IPS-18c (cell line): ENCODE data around the gene TRERF1.

ENCODE experiments used
- H3K4me3 ChIP-seq: 2 replicates; pipeline ENCODE4 v1.7.0; 2013; ENCODE audit warnings: low read depth, mild to moderate bottlenecking, low read length, moderate library complexity; ENCODE audit not compliant: insufficient read depth
- H3K9me3 ChIP-seq: one replicate; pipeline ENCODE4 v1.6.1; 2013; ENCODE audit warnings: mild to moderate bottlenecking, low read length, moderate library complexity; ENCODE audit not compliant: control insufficient read depth, insufficient read depth

TRERF1 gene

DNA sequence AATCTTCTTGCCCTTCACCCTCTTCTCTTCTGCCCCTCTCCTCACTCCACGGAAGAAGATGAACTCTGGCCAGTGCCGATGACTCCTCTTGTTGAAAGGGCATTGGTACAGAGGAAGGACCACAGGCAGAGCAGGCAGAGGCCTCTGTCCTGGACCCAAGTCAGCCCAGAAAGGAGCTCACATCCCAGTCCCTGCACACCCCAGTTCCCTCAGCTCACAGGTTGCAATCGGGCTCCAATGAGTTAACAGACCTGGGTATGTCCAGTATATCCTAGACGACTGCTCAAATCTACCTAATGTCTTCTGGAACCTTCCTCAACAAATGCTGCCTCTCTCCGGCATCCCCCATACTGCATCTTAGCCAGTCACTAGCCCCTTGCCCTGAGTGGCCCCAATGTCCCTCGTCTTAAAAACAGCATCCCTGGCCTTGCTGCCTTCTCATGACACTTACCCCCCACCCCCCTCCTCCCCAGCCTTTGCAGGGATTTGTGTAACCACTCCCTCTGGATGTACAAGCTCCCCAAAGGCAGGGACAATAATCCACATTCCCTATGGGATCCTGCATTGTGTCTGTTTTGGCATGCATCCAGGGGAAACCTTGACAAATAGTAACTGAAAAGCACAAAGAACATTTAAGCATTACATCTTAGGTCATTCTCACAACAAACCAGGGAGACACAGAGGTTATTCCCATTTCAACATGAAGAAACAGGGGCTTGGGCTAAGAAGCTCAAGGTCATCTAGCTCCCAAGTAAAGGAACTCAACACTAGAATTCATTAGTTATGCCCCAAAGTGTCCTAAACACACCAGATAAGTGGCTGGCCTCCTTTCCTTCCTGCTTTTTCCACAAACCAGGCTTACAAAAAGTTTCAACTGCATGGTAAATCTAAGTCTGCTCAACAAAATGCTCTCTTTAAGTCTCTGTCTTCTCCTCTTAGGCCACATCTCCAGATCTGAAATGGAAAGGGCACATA is 45.1 kb downstream of the TRERF1 start:
- Histone ChIP-seq H3K4me3 (no peak overlapping the region), H3K9me3 (no peaks in the 10 kb centered on the region)

DNA sequence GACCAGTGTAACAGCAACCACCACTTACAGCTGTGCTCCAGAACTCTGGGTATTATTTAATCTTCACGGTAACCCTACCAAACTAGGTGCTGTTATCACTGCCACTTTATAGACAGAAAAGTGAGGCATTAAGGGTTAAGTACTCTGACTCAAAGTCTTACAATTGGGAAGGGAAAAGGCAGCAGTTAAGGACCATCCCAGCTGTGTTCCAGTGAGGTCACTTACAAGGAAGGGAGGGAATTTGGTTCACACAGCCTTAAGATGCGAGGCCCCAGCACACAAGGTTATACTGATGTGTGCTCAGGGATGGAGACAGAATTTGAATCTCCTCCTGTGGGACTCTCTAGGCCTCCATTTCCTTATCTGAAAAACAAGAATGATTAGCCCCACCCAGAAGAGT is 46.7 kb downstream of the TRERF1 start:
- Histone ChIP-seq H3K4me3 (no peak overlapping the region), H3K9me3 (no peaks in the 10 kb centered on the region)

DNA sequence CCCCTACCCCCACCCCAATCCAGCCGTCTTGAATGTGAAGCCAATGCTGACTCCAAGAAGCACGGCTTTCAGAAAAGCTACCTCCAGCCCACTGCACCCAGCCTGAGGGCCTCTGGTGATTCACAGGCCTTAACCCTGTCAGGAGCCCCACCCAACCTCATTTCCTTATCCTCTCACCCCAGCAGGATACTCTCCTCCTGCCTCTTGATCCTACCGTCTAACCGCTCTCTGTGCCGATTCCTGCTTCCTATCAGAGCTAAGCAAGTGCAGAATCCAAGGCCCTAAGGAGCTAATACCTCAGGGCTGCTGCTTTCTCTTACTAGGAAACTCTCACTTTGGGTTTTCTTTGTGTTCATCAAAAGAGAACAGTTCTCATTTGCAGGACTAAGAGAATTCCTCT is 47.2 kb downstream of the TRERF1 start:
- Histone ChIP-seq H3K4me3 (no peak overlapping the region), H3K9me3 (no peaks in the 10 kb centered on the region)

DNA sequence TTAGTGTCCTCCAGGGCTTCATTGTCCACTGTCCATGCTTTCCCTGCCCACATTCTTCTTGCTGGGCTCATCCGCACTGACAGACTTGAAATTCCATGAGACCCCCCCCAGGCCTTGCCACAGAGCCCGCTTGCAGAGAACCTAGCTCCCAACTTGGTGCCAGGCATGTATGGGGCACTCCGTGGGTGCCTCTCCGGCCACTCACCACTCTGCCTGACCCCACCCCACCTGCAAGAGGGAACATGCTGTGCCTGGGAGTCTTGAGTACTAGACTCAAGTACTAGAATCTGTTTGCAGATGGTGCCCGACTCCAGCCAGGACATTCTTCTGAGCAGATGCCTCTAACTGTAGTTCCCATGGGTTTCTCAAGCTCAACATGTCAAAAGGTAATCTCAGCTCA is 47.9 kb downstream of the TRERF1 start:
- H3K4me3 ChIP-seq = no peak overlapping the region
- H3K9me3 ChIP-seq = no peaks in the 10 kb centered on the region

DNA sequence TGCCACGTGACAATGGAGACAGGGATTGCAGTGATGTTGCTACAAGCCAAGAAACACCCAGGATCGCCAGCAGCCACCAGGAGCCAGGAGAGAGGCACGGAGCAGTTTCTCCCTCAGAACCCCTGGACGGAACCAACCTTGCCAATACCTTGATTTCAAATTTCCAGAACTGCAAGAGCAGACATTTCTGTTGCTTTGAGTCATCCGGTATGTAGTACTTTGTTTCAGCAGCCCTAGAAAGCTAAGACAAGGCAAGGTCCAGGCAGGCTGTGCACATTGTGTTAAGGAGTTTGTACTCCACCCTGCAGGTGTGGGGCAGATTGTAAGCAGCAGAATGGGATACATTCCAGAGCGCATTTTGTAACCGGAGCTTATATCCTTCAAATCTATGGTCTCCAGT is 48.3 kb downstream of the TRERF1 start:
- no peak overlapping the region for H3K4me3 ChIP-seq

DNA sequence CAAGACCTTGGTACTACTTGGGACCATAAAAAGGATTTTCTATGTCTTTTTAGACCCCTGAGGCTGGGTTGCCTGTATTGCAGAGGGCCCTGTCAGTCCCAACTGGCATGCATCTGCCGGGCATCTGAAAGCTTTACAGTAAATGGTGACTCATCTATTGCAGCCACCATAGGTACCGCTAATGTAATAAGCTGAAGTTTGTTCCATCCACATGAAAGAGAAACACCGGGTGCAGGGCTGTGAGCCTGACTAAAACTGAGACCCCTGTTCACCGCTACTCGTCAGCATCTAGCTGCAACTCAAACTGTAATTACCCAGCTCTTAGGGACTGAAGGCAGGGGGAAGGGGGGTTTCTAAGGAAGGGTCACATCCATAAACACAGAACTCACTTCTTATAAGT is 49.5 kb downstream of the TRERF1 start:
- Histone ChIP-seq H3K4me3 (no peak overlapping the region), H3K9me3 (no peaks in the 10 kb centered on the region)

More for the DNA sequence above, 48.3 kb downstream of the TRERF1 start:
- no peaks in the 10 kb centered on the region for H3K9me3 ChIP-seq

DNA sequence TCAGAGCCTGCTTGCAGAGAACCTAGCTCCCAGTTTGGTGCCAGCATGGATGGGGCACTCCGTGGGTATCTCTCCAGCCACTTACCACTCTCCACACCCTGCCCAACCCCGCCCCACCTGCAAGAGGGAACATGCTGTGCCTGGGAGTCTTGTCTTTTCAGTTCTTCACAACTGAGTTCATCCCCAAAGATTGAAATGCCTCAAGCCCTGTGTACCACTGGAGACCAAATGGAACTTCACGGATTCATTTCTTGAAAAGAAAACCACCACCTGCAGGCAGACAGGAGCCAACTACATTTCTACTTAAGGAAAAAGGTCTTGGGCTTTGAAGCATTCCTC is 50.1 kb downstream of the TRERF1 start:
- no peak overlapping the region for H3K4me3 ChIP-seq
- H3K9me3 ChIP-seq = no peaks in the 10 kb centered on the region

DNA sequence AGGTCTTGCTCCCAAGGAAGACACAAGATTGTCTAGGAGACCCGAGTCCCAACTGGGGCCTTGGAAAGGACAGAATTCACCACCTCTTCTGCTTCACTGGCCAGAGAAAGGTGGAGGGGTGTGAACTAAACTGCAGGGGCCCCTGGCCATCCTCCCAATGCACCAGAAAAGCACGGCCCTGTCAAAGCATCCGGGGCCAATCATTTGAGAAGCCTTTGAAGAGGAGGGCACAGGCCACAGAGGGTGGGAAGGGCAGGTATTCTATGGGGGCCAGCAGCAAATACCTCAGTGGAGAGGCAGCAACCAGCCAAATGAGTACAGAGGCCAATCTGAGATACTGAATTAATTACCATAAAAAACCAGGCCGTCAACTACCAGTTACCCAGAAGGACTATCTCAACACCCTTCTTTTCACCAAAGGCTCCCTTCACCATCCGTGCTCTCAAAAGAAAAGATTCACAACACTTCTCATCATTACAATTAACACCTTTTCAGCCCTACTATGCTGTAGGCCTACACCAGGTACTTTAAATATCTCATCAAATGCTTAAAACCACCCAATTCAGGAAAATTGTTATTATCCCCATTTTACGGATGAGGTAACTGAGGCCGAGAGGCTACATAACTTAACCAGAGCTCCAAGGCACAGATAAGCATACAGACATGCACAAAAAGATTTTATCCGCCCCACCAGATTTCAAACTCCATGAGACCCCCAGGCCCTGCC is 50.7 kb downstream of the TRERF1 start:
- Histone ChIP-seq H3K9me3 (no peaks in the 10 kb centered on the region), H3K4me3 (no peak overlapping the region)

DNA sequence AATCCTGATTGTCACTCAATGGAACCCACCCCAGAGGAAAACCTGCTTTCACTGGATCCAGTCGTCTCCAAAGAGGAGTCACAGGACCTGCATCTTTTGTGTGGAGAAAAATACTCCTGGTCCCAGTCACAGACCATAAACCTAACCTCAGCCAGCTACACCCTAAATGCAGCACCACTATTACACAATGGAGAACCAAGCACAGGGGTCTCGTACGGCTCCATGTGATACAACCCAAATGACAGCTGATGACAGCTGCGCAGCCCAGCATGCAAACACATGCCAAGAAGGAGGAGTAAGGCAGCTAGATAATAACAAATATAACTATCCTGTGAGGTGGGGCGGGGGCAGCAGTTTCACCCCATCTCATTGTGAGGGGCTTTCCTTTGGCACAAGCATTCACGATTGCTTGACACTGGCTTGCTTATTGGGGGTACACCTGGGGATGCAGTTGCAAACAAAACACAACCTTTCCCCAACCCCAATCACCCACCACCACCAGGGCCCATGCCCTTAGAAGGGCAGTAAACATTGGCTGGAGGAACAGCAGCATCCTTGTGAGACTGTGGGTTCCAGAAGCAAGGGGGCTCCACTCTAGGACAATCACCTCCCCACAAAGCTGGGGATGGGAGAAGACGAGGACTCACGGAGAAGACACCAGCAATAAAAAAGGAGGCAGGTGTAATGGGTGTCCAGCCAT is 51.5 kb downstream of the TRERF1 start:
- H3K4me3 ChIP-seq = no peak overlapping the region
- no peaks in the 10 kb centered on the region for H3K9me3 ChIP-seq

DNA sequence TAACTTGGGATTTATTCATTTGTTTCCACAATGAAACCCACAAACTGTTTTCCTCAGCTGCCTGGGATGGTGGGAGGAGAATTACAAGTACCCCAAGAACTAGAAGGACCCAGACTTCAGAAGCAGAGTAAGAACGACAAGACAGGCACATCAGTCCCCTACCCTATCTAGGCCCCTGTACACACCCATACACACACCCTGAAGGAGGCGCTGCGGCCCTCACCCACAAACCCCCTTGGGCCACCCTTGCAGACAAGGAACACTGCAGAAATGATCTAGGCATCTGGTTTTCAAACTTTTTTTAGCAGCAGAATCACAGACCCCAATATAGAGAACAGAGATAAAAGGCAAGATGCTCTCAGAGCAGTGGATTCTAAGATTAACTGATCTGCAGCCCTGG is 55.0 kb downstream of the TRERF1 start:
- no peak overlapping the region for H3K4me3 ChIP-seq
- no peaks in the 10 kb centered on the region for H3K9me3 ChIP-seq

DNA sequence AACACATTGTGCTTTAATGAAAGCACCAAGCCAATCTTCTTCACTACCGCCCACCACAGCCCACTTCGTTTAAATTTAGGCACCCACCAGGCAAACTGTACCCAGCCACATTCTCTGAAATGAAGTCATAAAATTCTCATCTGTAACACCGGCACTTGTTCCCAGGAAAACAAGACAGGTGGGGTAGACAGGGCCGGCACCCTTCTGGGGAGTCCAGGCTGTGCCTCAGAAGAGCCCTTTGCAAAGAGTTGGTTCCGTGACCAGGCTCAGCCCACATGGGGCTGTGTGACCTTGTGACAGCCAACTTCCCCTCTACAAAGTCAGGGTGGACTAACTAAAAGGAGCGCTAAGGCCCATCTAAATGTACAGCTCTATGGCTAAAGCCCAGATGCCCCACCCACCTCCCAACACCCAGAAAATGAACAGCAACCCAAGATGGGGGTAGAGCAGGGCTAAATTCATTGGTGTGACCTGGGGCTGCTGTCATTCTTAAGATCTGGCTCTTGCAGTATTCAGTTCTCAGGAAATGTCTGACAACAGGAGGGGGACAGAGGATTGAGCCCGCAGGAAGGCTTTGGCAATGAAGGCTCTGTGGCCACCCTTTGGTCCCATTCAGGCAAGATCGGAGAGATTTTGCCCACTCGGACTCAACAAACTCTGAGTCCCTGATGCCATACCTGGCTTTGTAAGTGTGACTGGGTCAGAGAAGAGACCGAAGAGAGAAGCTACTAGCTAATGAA is 56.7 kb downstream of the TRERF1 start:
- H3K4me3 ChIP-seq = no peak overlapping the region
- H3K9me3 ChIP-seq = no peaks in the 10 kb centered on the region

DNA sequence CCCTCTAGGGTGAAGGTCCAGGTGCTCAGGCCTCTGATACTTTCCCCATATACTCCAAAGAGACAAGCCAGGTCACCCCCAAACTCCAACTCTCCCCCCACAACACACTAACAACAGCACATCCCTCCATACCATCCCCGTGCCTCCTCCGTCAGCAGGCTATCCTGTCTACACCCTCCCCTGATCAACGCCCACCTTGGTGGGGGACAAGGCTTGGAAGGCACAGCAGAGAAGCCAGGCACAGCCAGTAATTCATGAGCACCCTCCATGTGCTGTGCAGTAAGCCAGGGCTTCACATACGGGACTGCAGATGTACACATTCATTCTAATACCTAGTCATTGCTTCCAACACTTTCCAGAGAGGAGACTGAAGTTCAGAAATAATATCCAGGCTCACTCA is 57.6 kb downstream of the TRERF1 start:
- Histone ChIP-seq H3K4me3 (no peak overlapping the region), H3K9me3 (no peaks in the 10 kb centered on the region)

DNA sequence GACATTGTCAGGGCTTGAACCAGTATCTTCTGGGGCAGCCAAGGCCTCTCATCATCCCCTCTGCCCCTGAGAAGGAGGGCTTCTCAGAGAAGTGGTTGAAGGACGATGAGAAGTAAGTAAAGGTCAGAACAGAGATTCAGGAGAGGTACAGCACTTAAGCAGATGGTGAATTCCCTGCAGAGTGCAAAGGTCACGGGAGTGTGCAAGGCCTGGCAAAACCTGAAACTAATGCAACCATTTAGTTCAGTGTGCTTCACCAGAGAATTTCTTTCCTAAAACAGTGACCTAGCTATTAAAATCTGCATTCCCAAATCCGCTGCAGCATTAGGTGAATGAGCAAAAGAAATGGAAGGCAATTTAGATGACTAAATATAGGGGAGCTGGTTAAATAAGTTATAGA is 58.4 kb downstream of the TRERF1 start:
- Histone ChIP-seq H3K4me3 (no peak overlapping the region), H3K9me3 (no peaks in the 10 kb centered on the region)

DNA sequence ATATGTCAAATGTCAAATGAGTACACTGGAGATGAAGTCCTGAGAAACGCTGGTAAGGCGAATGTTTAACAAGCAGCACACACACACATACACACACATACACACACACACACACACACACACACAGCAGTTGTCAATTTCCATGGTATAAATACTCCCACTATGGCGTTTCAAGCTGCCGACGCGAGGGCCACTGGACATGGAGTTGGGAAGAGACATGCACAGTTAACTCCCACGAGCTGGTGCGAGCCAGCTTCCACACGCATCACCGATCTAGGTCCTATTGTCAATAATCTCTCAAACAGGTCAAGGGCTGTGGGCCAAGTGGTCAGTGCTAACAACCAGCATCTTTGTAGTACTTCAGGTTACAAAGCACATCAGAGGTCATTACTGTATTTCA is 58.9 kb downstream of the TRERF1 start:
- Histone ChIP-seq H3K4me3 (no peak overlapping the region), H3K9me3 (no peaks in the 10 kb centered on the region)

DNA sequence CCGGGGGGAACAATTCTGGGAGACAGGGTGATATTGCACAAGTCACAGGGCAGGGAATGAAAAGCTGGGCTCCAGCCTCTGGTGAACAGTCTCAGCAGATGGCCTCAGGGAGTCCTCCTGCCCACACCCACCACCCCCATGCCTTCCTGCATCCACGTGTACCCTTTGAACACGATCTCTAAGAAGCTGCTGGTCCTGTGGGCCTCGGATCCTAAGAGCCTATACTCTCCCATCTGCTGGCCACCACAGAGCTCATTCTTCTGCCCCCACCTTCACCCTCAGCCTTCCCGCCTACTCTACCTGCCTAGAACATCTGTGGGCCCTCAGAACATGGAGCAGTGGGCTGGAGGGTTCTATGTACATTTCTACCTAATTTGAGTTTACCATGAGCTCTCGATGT is 60.3 kb downstream of the TRERF1 start:
- Histone ChIP-seq H3K4me3 (no peak overlapping the region), H3K9me3 (no peaks in the 10 kb centered on the region)

DNA sequence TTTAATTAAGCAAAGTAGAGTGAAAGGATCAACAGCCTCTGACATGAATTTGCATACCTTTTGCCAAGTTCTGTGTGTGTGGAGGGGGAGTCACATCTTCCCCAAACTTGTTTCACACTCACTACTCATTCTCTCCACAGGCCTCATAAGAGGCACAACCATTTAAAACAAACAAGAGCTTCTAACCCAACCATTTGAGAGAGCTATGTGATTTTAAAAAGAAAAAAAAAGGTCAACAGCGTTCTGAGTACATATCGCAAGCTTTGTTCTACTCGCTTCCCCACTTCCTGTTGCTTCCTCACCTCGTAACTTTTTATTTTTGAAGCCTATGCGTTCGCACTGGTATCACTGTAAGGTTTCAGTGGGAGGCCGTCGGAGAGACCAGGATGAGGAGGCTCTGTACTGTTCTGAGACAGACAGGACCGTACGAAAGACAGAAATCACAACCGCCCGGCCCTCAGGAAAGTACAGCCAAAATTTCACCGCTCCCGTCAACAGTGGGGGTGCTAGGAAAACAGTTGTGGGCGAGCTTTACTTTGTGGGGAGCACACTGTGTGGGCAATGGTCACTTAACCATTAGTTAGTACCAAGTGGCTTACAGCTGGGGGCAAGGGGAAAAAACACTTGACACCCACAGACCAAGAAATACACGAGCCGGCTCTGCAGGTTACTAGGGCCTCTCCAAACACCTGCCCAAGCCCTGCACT is 61.3 kb downstream of the TRERF1 start:
- Histone ChIP-seq H3K4me3 (no peak overlapping the region), H3K9me3 (no peaks in the 10 kb centered on the region)

DNA sequence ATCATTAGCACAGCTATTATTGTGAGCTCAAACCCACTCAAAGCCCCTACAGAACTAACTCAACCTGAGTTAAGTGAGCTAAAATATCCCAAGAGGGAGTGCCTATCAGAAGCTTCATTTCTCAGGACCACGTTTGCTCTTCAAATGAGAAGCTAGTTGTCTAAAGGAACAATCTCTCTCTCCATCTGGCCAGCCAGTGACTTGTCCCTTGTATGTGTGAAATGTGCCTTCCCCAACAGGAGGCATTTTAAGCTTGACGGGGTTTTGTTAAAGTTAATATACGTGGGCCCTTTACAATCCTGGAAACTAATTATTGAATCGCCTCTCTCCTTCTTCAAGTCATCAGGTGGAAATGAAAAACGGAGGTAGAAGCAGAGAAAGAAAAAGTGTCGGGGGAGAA is 62.0 kb downstream of the TRERF1 start:
- Histone ChIP-seq H3K9me3 (no peaks in the 10 kb centered on the region), H3K4me3 (no peak overlapping the region)
